AG09309 (cell line): ENCODE results near the gene ATP1A4.

Source experiments
- DNase-seq: peaks from one replicate; pipeline ENCODE4 v3.0.0-alpha.2; 2010; ENCODE audit warnings: low read depth
- H3K4me3 ChIP-seq: 2 replicates; pipeline ENCODE4 v1.5.1; 2011; ENCODE audit warnings: mild to moderate bottlenecking, low read depth, low read length, moderate library complexity; ENCODE audit not compliant: control insufficient read depth
- TF ChIP-seq, protein P1 (sequence below): IDR thresholded peaks from 2 replicates; pipeline ENCODE4 v1.5.1; 2011; ENCODE audit warnings: mild to moderate bottlenecking, low read depth, low read length, inconsistent platforms; ENCODE audit not compliant: insufficient read depth, control insufficient read depth; ENCODE audit errors: missing control alignments

The ATP1A4 gene

DNA sequence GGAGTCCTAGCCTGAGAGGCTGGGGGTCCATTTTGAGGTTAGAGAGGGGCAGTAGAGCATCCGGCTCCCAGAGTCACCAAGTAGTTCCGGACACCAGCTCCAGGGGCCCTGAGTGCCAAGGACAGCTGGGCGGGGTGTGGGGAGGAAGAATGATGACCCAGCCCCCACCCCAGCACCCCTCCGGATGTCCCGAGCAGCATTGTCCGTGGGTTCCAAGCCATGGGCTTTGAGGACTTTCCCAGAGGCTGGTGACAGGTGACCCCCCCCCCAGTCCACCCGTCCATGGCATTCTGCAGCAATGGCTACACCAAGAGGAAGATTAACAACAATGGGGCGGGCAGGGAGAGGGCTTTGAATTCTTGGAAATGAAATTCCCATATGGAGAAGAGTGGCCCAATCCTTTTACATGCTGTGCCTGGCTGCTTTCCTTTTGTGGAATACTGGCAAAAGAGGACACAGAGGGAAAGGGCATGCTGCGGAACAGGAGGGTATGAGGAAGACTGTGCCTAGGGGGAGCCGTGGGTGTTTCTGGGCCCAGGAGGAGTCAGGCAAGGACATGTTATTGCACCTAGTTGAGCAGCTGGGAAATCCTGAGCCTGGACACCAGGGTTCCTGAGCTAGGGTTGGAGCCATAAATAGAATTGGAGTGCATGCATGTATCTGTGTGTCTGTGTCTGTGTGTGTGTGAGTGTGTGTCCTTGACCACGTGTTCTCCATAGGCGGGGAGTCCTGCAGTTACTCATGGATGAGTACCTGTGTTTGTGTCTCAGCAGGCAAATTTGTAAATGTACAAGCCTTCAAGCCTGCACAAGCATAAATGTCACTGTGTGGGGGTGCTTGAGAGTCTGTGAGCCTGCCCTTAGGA lies 34.9 kb upstream of the ATP1A4 start:
- no peak overlapping the region for H3K4me3 ChIP-seq
- DNase-seq = no peak
- TF ChIP-seq, protein P1, sequence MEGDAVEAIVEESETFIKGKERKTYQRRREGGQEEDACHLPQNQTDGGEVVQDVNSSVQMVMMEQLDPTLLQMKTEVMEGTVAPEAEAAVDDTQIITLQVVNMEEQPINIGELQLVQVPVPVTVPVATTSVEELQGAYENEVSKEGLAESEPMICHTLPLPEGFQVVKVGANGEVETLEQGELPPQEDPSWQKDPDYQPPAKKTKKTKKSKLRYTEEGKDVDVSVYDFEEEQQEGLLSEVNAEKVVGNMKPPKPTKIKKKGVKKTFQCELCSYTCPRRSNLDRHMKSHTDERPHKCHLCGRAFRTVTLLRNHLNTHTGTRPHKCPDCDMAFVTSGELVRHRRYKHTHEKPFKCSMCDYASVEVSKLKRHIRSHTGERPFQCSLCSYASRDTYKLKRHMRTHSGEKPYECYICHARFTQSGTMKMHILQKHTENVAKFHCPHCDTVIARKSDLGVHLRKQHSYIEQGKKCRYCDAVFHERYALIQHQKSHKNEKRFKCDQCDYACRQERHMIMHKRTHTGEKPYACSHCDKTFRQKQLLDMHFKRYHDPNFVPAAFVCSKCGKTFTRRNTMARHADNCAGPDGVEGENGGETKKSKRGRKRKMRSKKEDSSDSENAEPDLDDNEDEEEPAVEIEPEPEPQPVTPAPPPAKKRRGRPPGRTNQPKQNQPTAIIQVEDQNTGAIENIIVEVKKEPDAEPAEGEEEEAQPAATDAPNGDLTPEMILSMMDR = no peak

DNA sequence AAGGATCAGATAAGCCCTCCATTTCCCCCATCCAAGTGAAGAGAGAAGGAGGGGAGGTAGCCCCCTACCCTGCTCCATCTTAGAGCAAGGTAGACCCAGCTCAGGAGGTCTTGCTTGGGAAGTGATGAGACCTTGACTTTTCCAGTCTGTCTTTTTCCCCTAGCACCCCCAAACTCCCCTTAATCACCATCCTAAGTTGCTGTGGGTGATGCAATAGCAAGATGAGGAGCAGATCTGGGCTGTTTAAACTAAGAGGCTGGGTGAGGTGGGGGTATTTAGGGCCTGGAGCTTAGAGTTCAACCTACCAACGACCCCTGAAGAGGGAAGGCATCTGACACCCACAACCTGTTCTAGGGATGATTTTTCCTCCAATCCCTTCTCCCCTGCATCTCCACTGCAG lies 34.1 kb upstream of the ATP1A4 start:
- H3K4me3 ChIP-seq = no peak overlapping the region
- DNase-seq = no peak
- TF ChIP-seq, protein P1 = no peak

DNA sequence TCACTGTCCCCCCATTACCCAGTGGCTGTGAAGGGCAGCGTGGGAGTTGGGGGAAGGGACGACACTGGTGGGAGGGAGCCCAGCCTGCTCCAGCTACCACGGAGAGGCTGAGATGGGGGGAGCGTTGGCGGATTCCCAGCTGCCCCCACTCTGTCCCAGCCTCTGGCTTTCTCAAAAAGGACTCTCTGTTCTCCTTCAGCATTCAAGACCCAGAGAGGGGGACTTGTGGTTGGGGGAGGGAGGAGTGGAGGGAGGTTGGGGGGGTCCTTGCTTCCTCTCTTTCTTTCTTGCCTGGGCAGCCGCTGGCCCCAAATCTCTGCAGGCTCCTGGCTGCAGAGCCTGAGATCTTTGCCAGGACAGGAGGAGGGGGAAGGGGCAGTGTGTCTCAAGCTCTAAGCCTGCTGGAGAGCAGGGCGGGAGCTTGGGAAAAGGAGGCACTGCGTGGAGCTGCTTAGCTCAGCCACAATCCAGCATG lies 33.7 kb upstream of the ATP1A4 start:
- H3K4me3 ChIP-seq = no peak overlapping the region
- DNase-seq = no peak
- TF ChIP-seq, protein P1 = no peak

- DNase-seq = no peak
- no peak overlapping the region for H3K4me3 ChIP-seq
- TF ChIP-seq, protein P1 = no peak
Observed at GRCh38 chr1:160118928-160119327, 32.5 kb upstream of the ATP1A4 start.

- H3K4me3 ChIP-seq = no peak overlapping the region
- DNase-seq = no peak
- TF ChIP-seq, protein P1 = no peak
Observed at GRCh38 chr1:160120797-160121196, 30.6 kb upstream of the ATP1A4 start.

DNA sequence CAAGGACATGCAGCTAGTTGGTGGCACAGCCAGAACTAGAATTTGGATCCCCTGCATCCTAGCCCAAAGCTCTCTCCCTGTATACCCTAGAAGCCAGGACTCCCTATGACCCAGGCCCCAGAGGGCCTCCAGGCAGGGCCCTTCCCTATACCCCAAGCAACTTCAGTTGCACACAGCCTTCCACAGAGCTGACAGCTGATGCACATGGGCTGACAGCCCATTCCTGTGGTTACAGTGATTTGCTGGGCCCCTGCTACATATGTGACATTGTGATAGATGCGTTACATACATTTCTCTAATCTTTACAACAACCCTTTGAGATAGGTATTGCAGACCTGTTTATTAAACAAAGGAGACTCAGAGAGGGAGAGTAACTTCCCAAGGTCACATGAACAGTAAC lies 30.0 kb upstream of the ATP1A4 start:
- DNase-seq = no peak
- TF ChIP-seq, protein P1 = no peak
- H3K4me3 ChIP-seq = no peak overlapping the region
